ENCODE measurements around the gene SIRT6.
"Not testable (repeated sequence)": the region's sequence is repeated elsewhere in the genome, so short reads cannot be mapped to it uniquely, and the experiment has no call there.

SIRT6 gene

GRCh38 chr19:4198467-4199126 is 16.2 kb upstream of the SIRT6 start:
- no peak for DNase-seq

GRCh38 chr19:4197625-4198466 is 15.5 kb upstream of the SIRT6 start:
- peak in 2 of 3 experiments; percentile 71 to 73 for DNase-seq

- no peak for DNase-seq
Observed at GRCh38 chr19:4197228-4197624, 14.9 kb upstream of the SIRT6 start.

GRCh38 chr19:4196587-4197148 is 14.3 kb upstream of the SIRT6 start:
- DNase-seq: no peak

DNA sequence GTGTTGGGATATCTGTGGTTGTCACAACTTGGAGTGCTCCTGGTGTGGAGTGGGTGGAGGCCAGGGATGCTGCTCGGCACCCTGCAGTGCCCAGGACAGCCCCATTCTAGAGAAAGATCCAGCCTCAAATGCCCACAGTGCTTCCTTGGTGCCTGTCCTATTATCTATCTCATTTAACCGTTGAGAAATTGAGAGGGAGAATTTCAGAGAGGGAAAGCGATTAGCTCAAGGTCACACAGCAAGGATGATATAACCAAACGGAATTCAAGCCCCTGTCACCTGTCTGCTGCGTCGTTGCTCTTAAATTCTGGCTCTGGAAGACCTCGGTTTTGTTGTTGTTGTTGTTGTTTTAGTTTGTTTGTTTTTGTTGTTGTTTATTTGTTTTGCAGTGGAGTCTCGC is 13.6 kb upstream of the SIRT6 start:
- DNase-seq: no peak

GRCh38 chr19:4194353-4194752 is 12.0 kb upstream of the SIRT6 start:
- no peak for DNase-seq

DNA sequence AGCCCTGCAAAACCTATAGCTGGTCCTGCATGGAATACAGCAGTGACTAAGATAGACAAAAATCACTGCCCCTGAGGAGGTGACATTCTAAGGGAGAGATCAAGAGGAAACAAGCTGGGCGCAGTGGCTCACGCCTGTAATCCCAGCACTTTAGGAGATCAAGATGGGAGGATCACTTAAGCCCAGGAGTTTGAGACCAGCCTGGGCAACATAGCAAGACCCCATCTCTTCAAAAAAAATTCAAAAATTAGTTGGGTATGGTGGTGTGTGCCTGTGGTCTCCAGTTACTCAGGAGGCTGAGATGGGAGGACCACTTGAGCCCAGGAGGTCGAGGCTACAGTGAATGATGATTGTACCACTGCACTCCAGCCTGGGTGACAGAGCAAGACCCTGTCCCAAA is 10.2 kb upstream of the SIRT6 start:
- DNase-seq: not testable (repeated sequence)

- DNase-seq: no peak
Observed at GRCh38 chr19:4189641-4190040, 7.3 kb upstream of the SIRT6 start.

GRCh38 chr19:4187313-4188122 is 5.2 kb upstream of the SIRT6 start:
- no peak for DNase-seq

GRCh38 chr19:4186087-4186993 is 4.0 kb upstream of the SIRT6 start:
- DNase-seq: peak; percentile 43 to 71 (median 71)

GRCh38 chr19:4185413-4186086 is 3.2 kb upstream of the SIRT6 start:
- DNase-seq: no peak

DNA sequence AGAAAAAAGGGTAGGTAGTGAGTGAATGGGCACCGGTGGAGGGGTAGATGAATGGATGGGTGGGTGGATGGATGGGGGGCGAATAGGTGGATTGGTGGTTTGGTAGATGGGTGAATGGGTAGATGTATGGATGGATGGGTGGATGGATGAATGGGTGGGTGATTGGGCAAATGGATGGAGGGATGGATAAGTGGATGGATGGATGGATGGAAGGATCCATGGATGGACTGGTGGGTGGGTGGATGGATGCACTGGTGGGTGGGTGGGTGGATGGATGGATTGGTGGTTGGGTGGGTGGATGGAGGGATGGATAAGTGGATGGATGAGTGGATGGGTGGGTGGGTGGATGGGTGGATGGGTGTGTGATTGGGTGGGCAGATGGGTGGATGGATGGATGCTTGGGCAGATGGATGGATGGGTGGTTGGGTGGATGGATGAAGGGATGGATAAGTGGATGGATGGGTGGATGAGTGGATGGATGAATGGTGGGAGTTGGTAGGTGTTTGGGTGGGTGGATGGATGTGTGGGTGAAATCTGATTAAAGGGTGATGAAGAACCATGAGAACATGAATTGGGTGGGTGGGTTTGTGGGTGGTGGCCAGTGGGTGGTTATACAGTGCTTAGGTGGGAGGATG is 2.5 kb upstream of the SIRT6 start:
- no peak for DNase-seq

DNA sequence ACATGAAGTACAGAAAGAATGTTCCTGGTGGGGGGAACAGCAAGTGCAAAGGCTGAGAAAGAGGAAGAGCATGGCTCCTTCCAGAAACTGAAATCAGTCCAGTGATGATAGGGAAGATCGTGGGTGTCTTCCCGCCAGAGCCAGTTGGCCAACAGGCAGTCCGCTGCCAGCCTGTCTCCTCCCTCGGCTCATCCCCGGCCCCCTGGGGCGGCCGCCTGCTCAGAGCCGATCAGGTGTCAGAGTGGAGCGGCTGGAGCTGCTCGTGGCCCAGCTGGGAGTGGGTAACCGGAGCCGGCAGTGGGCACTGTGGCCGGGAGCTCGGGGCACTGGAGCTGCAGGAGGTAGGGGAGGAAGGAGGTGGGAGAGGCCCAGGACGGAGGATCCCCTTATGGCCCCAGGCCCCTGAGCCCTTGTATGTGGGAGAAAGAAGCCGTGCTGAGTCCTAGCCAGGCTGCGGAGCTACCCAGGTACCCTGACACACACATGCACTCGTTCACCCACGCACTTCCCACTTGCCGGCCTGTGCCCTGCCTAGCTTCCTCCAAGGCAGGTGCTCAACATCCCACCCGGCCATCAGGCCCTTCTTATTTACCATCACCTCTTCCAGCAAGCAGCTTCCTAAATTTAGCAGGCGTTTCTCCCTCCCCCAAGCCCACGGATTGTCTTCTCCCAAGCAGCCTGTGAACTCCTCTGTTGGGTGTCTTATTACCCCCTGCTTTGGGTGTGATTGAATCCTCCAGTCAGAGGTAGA is 1.8 kb upstream of the SIRT6 start:
- DNase-seq: peak; percentile 77 to 91 (median 81)

DNA sequence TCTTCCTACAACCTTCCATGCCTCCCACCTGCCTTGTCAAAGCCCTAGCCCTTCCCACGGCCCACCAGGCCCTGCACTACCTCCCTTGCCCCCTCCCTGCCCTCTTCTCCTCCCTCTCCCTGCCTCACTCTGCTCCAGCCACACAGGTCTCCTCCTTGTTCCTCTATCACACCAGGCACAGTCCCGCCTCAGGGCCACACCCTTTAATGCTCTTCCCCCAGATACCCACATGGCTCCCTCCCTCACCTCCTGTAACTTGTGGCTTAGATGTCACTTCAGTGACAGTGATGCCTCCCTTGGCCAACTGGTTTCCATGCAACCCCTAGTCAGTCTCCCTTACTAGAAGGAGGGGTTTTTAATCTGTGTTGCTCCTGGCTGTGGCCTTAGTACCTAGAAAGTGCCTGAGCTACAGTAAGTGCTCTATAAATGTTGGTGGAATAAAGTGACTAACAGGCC is 1.3 kb downstream of the SIRT6 start:
- DNase-seq: no peak

DNA sequence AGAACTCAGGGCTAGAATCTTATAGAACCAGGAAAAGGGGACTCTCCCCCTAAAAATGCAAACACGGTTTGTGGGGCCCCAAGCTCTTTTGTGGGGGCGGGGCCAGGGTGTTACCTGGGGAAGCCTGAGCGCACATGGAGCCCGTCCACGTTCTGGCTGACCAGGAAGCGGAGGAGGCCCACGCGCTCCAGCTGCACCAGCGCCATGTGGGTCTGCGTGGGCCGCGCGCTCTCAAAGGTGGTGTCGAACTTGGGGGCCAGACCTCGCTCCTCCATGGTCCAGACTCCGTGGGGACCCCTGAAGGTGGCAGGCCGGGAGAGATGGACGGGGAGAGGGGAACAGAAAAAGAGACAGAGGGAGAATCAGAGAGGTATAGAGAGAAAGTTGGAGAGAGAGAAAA is 3.4 kb downstream of the SIRT6 start:
- DNase-seq: no peak

DNA sequence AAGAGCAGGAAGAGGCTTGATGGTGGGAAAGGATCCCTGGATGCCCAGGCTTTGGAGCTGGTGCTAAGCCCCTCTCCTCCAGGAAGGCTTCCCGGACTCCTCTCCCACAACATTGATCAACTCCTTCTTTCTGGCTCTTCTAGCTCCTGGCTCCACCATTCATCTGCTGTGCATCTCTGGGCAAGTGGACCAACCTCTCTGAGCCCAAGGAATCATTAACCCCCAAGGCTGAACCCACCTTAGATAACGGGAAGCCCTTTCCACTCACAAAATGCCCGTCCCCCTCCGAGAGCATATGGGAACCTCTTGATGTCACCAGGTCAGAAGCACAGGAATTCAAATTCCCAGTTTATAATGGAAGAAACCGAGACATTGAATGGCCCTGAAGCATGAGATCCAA is 5.2 kb downstream of the SIRT6 start:
- no peak for DNase-seq

- no peak for DNase-seq
Observed at GRCh38 chr19:4175669-4175931, 6.8 kb downstream of the SIRT6 start.

DNA sequence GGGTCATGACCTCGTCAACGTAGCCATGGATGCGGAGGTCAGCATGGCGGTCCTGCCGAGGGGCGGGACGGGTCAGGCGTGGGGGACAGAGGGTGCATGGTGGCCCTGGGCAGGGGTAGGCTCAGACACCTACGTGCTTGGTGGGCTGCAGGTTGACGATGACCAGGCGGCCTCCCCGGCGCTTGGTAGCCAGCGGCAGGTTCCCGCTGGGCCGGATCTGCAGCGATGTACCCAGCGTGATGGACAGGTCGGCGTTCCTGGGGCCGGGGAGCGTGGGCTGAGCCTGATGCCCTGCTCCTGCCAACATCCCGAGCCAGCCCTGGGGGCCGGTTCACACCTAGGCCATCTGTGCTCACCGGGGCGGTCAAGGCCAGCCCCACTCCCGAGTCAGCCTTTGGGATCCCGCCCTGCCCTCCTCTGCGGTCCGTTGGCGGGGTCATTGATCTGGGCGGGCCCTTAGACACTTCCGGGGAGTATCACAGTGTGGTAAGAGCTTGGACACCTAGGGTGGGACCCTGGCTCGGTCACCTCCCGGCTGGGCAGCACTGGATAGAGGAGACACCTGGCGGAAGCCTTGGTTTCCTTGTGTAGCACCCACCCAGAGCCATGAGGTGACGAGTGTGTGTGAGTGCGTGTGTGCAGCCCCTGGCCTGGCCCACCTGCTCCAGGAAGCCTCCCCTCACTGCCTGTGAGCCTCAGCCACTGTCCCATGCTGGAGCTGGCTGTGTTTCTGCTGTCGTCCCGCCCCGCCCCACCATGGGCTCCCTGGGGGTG is 7.3 kb downstream of the SIRT6 start:
- no peak for DNase-seq

GRCh38 chr19:4174213-4174894 is 8.0 kb downstream of the SIRT6 start:
- no peak for DNase-seq
